HepG2 (cell line): Measurements from ENCODE around the gene GAL3ST1. TPM values are rescaled to one million over a fixed set of nuclear protein-coding genes. Genes with fewer than 3 reads are reported as not detected.
A peak's percentile ranks its signal among the peaks of the same experiment; 100 is the strongest.

Experiments used
- ATAC-seq: fragments of 200-7000 bp; cut with Tn5 transposase; 3 replicates; pipeline ENCODE4 v1.9.1; 2020; ENCODE audit warnings: mild to moderate bottlenecking, moderate library complexity
- BruUV-seq: library from RNA; stranded (reverse); fragments of 400-500 nt; replicated peaks from 2 replicates; lab custom pipeline; 2021; lab: Mats Ljungman, UMichigan
- CTCF ChIA-PET: fragments of 300-600 bp; formaldehyde crosslinking; extraction: SDS; loops from one replicate; lab custom pipeline; 2021; ENCODE audit warnings: low total read pairs, inconsistent platforms, low intra/inter-chr PET ratio; lab: Yijun Ruan, JAX
- POLR2A ChIA-PET: fragments of 350-600 bp; sonication (Branson Sonifier 250); formaldehyde crosslinking; loops from one replicate; lab custom pipeline; 2020; ENCODE audit warnings: antibody characterized with exemption, inconsistent platforms; lab: Yijun Ruan, JAX
- DNase-seq: peaks from one replicate; pipeline ENCODE4 v3.0.0-alpha.2; 2015; ENCODE audit warnings: low spot score
- FAIRE-seq: peaks from 3 replicates; lab custom pipeline; 2011; peaks lifted over from hg19 to GRCh38; lab: Jason Lieb, UNC
- H2AFZ ChIP-seq: one replicate; pipeline ENCODE4 v1.6.1; 2011; ENCODE audit warnings: low read length, inconsistent platforms
- H3K27ac ChIP-seq: fragments of 300-600 bp; 3 replicates; pipeline ENCODE4 v1.8.0; 2011; ENCODE audit warnings: mixed run types, mild to moderate bottlenecking, mixed read lengths, low read length, inconsistent platforms; ENCODE audit not compliant: insufficient read depth; ENCODE audit errors: extremely low read length
- H3K27me3 ChIP-seq, 2 experiments: fragments of 200-600 bp in 1 of 2; 2 replicates in 1 of 2; 3 replicates in 1 of 2; pipeline versions ENCODE4 v1.6.0 to v1.8.0; 2011; ENCODE audit warnings: low read length in 2 of 2, mild to moderate bottlenecking in 2 of 2, moderate library complexity in 2 of 2, inconsistent platforms in 1 of 2; ENCODE audit not compliant: insufficient read depth in 2 of 2, control insufficient read depth in 1 of 2
- H3K36me3 ChIP-seq, 2 experiments: fragments of 200-600 bp in 1 of 2; replicated peaks in 1 of 2; 2 replicates in 1 of 2; 3 replicates in 1 of 2; pipeline versions ENCODE4 v1.5.1 to v1.8.0; 2011; ENCODE audit warnings: low read length in 2 of 2, inconsistent platforms in 1 of 2; ENCODE audit not compliant: insufficient read depth in 2 of 2, control insufficient read depth in 1 of 2
- H3K4me1 ChIP-seq: 2 replicates; pipeline ENCODE4 v1.5.1; 2012; ENCODE audit warnings: low read length, inconsistent platforms; ENCODE audit not compliant: insufficient read depth
- H3K4me2 ChIP-seq: 2 replicates; pipeline ENCODE4 v1.6.0; 2011; ENCODE audit warnings: low read depth, low read length, inconsistent platforms
- H3K4me3 ChIP-seq, 3 experiments: fragments of 200-600 bp in 1 of 3; sonication (generic), shearing (Covaris generic) in 1 of 3; replicated peaks in 1 of 3; 2 replicates each; pipeline ENCODE4 v1.5.1; 2011 to 2016; ENCODE audit warnings: low read length in 3 of 3, inconsistent platforms in 2 of 3, low read depth in 2 of 3, mild to moderate bottlenecking in 2 of 3, control low read depth in 1 of 3, mixed read lengths in 1 of 3; ENCODE audit not compliant: insufficient read depth in 1 of 3
- H3K79me2 ChIP-seq: one replicate; pipeline ENCODE4 v1.6.1; 2011; ENCODE audit warnings: low read length, inconsistent platforms; ENCODE audit not compliant: insufficient read depth
- H3K9ac ChIP-seq: 2 replicates; pipeline ENCODE4 v1.6.0; 2011; ENCODE audit warnings: mild to moderate bottlenecking, low read depth, low read length, inconsistent platforms; ENCODE audit not compliant: insufficient read depth
- H3K9me3 ChIP-seq: 2 replicates; pipeline ENCODE4 v1.5.1; 2012; ENCODE audit warnings: mild to moderate bottlenecking, low read length
- H4K20me1 ChIP-seq: 2 replicates; pipeline ENCODE4 v1.6.0; 2011; ENCODE audit warnings: inconsistent platforms, mild to moderate bottlenecking, low read length, moderate library complexity; ENCODE audit not compliant: insufficient read depth
- ATF7 ChIP-seq, 2 experiments: fragments of 450-650 bp in 1 of 2; sonication (generic) in 1 of 2; formaldehyde crosslinking in 1 of 2; IDR thresholded peaks; 2 replicates each; pipeline versions ENCODE4 v1.4.0 to v1.6.1; 2016 to 2020; ENCODE audit warnings: antibody characterized with exemption in 1 of 2, mild to moderate bottlenecking in 1 of 2, missing genetic modification reagents in 1 of 2
- E2F1 ChIP-seq: sonication (generic); formaldehyde crosslinking; IDR thresholded peaks from 2 replicates; pipeline ENCODE4 v1.5.0; 2020; ENCODE audit warnings: missing genetic modification reagents
- FOXA3 ChIP-seq: IDR thresholded peaks from 2 replicates; pipeline ENCODE4 v1.6.1; 2016; ENCODE audit warnings: missing genetic modification reagents, missing compliant biosample characterization
- HNRNPLL ChIP-seq: fragments of 200-400 bp; formaldehyde crosslinking; IDR thresholded peaks from 2 replicates; pipeline ENCODE4 v1.6.1; 2017; ENCODE audit warnings: mild to moderate bottlenecking, low read depth, low read length; ENCODE audit not compliant: poor library complexity, severe bottlenecking
- MIXL1 ChIP-seq: IDR thresholded peaks from 2 replicates; pipeline ENCODE4 v1.6.1; 2016
- MXI1 ChIP-seq: IDR thresholded peaks from 3 replicates; pipeline ENCODE4 v1.6.1; 2012; ENCODE audit warnings: low read depth, low read length, inconsistent platforms, borderline replicate concordance
- NCOA1 ChIP-seq: sonication (generic); formaldehyde crosslinking; IDR thresholded peaks from 2 replicates; pipeline ENCODE4 v1.9.0; 2021; ENCODE audit warnings: missing genetic modification reagents
- NFKB2 ChIP-seq: sonication (generic); formaldehyde crosslinking; IDR thresholded peaks from 2 replicates; pipeline ENCODE4 v1.4.0; 2020; ENCODE audit warnings: missing genetic modification reagents, borderline replicate concordance
- SOX13 ChIP-seq, 3 experiments: fragments of 450-650 bp in 1 of 3; sonication (generic) in 1 of 3; formaldehyde crosslinking in 1 of 3; IDR thresholded peaks in 2 of 3; conservative IDR thresholded peaks in 1 of 3; 2 replicates each; pipeline versions ENCODE4 v1.5.0 to v1.6.1; 2016 to 2020; ENCODE audit warnings: antibody characterized with exemption in 1 of 3, mild to moderate bottlenecking in 1 of 3, missing compliant biosample characterization in 1 of 3, missing genetic modification reagents in 1 of 3, moderate library complexity in 1 of 3
- SPEN ChIP-seq: sonication (generic); formaldehyde crosslinking; IDR thresholded peaks from 2 replicates; pipeline ENCODE4 v1.5.1; 2020; ENCODE audit warnings: low read depth, mild to moderate bottlenecking, missing genetic modification reagents
- SRF ChIP-seq: IDR thresholded peaks from 2 replicates; pipeline ENCODE4 v1.6.1; 2011; ENCODE audit warnings: mild to moderate bottlenecking, low read depth, low read length, moderate library complexity
- TAF1 ChIP-seq: sonication (generic); formaldehyde crosslinking; IDR thresholded peaks from 2 replicates; pipeline ENCODE4 v1.4.0; 2020; ENCODE audit warnings: missing genetic modification reagents
- TBX3 ChIP-seq: fragments of 450-650 bp; IDR thresholded peaks from 2 replicates; pipeline ENCODE4 v1.6.1; 2017; ENCODE audit warnings: antibody characterized with exemption, mild to moderate bottlenecking, inconsistent platforms, borderline replicate concordance
- ZFP36 ChIP-seq: fragments of 150-350 bp; IDR thresholded peaks from 2 replicates; pipeline ENCODE4 v1.6.1; 2018; ENCODE audit warnings: borderline replicate concordance, low read length, low read depth; ENCODE audit not compliant: partially characterized antibody
- ZFP90 ChIP-seq: sonication (generic); formaldehyde crosslinking; IDR thresholded peaks from 2 replicates; pipeline ENCODE4 v1.8.0; 2022; ENCODE audit warnings: missing genetic modification reagents, mild to moderate bottlenecking, inconsistent platforms, borderline replicate concordance
- ZGPAT ChIP-seq: IDR thresholded peaks from 2 replicates; pipeline ENCODE4 v1.6.1; 2016; ENCODE audit warnings: mild to moderate bottlenecking
- ZNF335 ChIP-seq: sonication (generic); formaldehyde crosslinking; IDR thresholded peaks from 2 replicates; pipeline ENCODE4 v1.4.0; 2020; ENCODE audit warnings: missing genetic modification reagents
- ZNF510 ChIP-seq: sonication (generic); formaldehyde crosslinking; IDR thresholded peaks from 2 replicates; pipeline ENCODE4 v1.4.0; 2020; ENCODE audit warnings: low read depth, mild to moderate bottlenecking, missing genetic modification reagents
- ZNF652 ChIP-seq: IDR thresholded peaks from 2 replicates; pipeline ENCODE4 v1.6.1; 2016; ENCODE audit warnings: low read depth, borderline replicate concordance
- ZNF782 ChIP-seq: sonication (generic); formaldehyde crosslinking; IDR thresholded peaks from 2 replicates; pipeline ENCODE4 v1.4.0; 2020; ENCODE audit warnings: missing genetic modification reagents, mild to moderate bottlenecking, borderline replicate concordance
- WGBS: methylation state at CpG from one replicate; pipeline ENCODE4 v1.1.6; 2017; ENCODE audit warnings: low lambda C conversion rate; 5-methylcytosine and 5-hydroxymethylcytosine counted together
- in situ Hi-C: cut with HindIII; loops from 2 replicates; pipeline ENCODE4 v1.10.0; 2017; ENCODE audit warnings: low pct_unique_long_range_greater_than_20kb; ENCODE audit not compliant: extremely low pct_ligation_motif_present
- intact Hi-C: fragments of 100-400 bp; cut with micrococcal nuclease; formaldehyde crosslinking; loops from one replicate; pipeline ENCODE4 v1.10.0; 2022; ENCODE audit not compliant: unreplicated experiment
- polyA plus RNA-seq, 8 experiments: library from polyadenylated mRNA; depleted of rRNA in 3 of 8; stranded (reverse) in 7 of 8; unstranded in 1 of 8; fragments of >200 nt; fragmentation: Illumina TruSeq in 4 of 8; extraction: Trizol in 4 of 8; gene quantifications; 2 replicates each; pipeline versions ENCODE4 v1.2.1 to v1.2.3, GENCODE V29; 2011 to 2016; ENCODE audit warnings: low read depth in 4 of 8, missing spikeins in 1 of 8, mixed read lengths in 1 of 8; ENCODE audit not compliant: insufficient read depth in 1 of 8
- total RNA-seq, 5 experiments: library from RNA; depleted of rRNA; stranded (reverse); fragments of >200 nt; fragmentation: Illumina TruSeq; extraction: Trizol; gene quantifications; 2 replicates each; pipeline ENCODE4 v1.2.3, GENCODE V29; 2016; ENCODE audit warnings: low read depth in 1 of 5

Gene GAL3ST1
- total and polyA plus RNA-seq, 2 of the 13 experiments (the other 11 are each of a cell fraction or from before 2014, with no cell fraction given) = 4.4 to 14.7 TPM

- Histone ChIP-seq H3K9ac (peak within 1 kb of the TSS; percentile 94), H3K9me3 (no peaks in the 10 kb centered on the region), H3K4me1 (peaks cover 26% of the 10 kb centered on the region), H2AFZ (peak within 1 kb of the TSS; percentile 35), H3K27me3 (peaks cover 1 to 6% of the 10 kb centered on the region in 2 experiments; a peak in 2 of 5 replicates), H3K36me3 (peaks cover 23 to 27% of the 10 kb centered on the region in 2 experiments), H3K4me2 (peak within 1 kb of the TSS; percentile 85), H3K27ac (peak within 1 kb of the TSS; percentile 86), H4K20me1 (no peaks in the 10 kb centered on the region; the same call in 1 of the 2 replicates), H3K4me3 (peak within 1 kb of the TSS; percentile 72 to 85 (median 84)), H3K79me2 (peaks cover 27% of the 10 kb centered on the region)
- CTCF ChIA-PET = no interaction called here
- ATAC-seq = peak; percentile 98
- WGBS = 1% methylated on average over 44 of the region's 49 CpGs
- BruUV-seq = no TSS peak
- POLR2A ChIA-PET = interaction anchor here (1.2 to 1.7 kb wide), 6 partner anchors 15 to 377 kb away, joined by 4 to 10 read pairs (median 5); partner anchors contain the start of genes GAL3ST1, MORC2, TCN2 and TUG1
- DNase-seq = peak; percentile 97
- peak; percentile 99 for FAIRE-seq
- intact Hi-C loops (loop anchor here (2.0 kb wide), 1 partner anchor 17 kb away; the partner anchor contains the start of gene GAL3ST1), in situ Hi-C loops (no loop called here)
- TF ChIP-seq FOXA3 (CRISPR knock-in tag) = peak; percentile 55; the same call in 1 of the 2 replicates
- TF ChIP-seq NCOA1 = no peak
- TF ChIP-seq NFKB2 (CRISPR knock-in tag) = 0 out of 2 replicates have a peak, but pooled peaks have one; percentile 35
- TF ChIP-seq HNRNPLL = peak; percentile 39
- peak; percentile 39; the same call in 1 of the 2 replicates for TF ChIP-seq TAF1 (CRISPR knock-in tag)
- TF ChIP-seq MIXL1 = no peak; the same call in 1 of the 2 replicates
- no peak for TF ChIP-seq ZNF782
- peak; percentile 66 for TF ChIP-seq ZGPAT
- TF ChIP-seq E2F1 (CRISPR knock-in tag) = 0 out of 2 replicates have a peak, but pooled peaks have one; percentile 15
- TF ChIP-seq SRF = 0 out of 2 replicates have a peak, but pooled peaks have one; percentile 42
- TF ChIP-seq SPEN (CRISPR knock-in tag) = peak; percentile 82
- TF ChIP-seq ZFP90 (CRISPR knock-in tag) = no peak
- TF ChIP-seq TBX3 = peak; percentile 9; the same call in 1 of the 2 replicates
- peak; percentile 67 for TF ChIP-seq ATF7 (IDR thresholded peaks at IDR 0.05)
- 0 out of 2 replicates have a peak, but pooled peaks have one; percentile 5 for TF ChIP-seq ATF7 (CRISPR knock-in tag; IDR thresholded peaks at IDR 0.05)
- TF ChIP-seq SOX13 (IDR thresholded peaks at IDR 0.05) = no peak
- TF ChIP-seq SOX13 (CRISPR knock-in tag; conservative IDR thresholded peaks at IDR 0.05 in 1 of 2, IDR thresholded peaks at IDR 0.05 in 1 of 2) = no peak; a peak in 1 of 4 replicates
- TF ChIP-seq ZFP36 = no peak
- no peak for TF ChIP-seq ZNF652 (CRISPR knock-in tag)
- TF ChIP-seq ZNF510 (CRISPR knock-in tag) = 0 out of 2 replicates have a peak, but pooled peaks have one; percentile 48
- TF ChIP-seq MXI1 = peak; percentile 99
- TF ChIP-seq ZNF335 (CRISPR knock-in tag) = peak; percentile 99
Observed at GRCh38 chr22:30591588-30592359, 17.3 kb upstream of the GAL3ST1 start, which contains the start of gene PES1. Gene PES1, minus strand, starts transcription at chr22:30591910. Its CDS starts 77 bp downstream, at chr22:30591833.
